Measurements from ENCODE around the gene TIAM2. TPM values are rescaled to one million over a fixed set of nuclear protein-coding genes. Genes with fewer than 3 reads are reported as not detected.

The TIAM2 gene
- polyA plus RNA-seq, 4 donors = 7.8 to 34.4 (median 17.3) TPM

GRCh38 chr6:155195903-155196302 is 200.8 kb downstream of the TIAM2 start:
- Histone ChIP-seq H3K4me1 (ENCODE audit: control insufficient read depth in 3 of 3, insufficient read depth in 2 of 3, low read depth in 1 of 3, low read length in 2 of 3) (no peaks in the 10 kb centered on the region), H3K27ac (ENCODE audit: low read depth in 1 of 3, low read length in 2 of 3) (no peak overlapping the region), H3K27me3 (ENCODE audit: control insufficient read depth in 3 of 3, insufficient read depth in 3 of 3, low read length in 3 of 3) (no peaks in the 10 kb centered on the region), H3K36me3 (ENCODE audit: control insufficient read depth in 3 of 3, insufficient read depth in 2 of 3, low read depth in 1 of 3, low read length in 3 of 3) (peaks cover 0 to 14% (median 8%) of the 10 kb centered on the region in 3 donors), H3K9me3 (ENCODE audit: control insufficient read depth in 2 of 2, insufficient read depth in 1 of 2, low read depth in 1 of 2, low read length in 1 of 2) (no peaks in the 10 kb centered on the region), H3K4me3 (ENCODE audit: low read depth in 1 of 3, low read length in 3 of 3) (no peak overlapping the region)
- DNase-seq (no peak), FAIRE-seq (no peak)
- 94 to 95% (median 95%) methylated on average over 7 of the region's 7 CpGs for WGBS, 3 donors

GRCh38 chr6:155196911-155197310 is 201.8 kb downstream of the TIAM2 start:
- Histone ChIP-seq H3K4me1 (ENCODE audit: control insufficient read depth in 3 of 3, insufficient read depth in 2 of 3, low read depth in 1 of 3, low read length in 2 of 3) (peaks cover 0 to 4% (median 0%) of the 10 kb centered on the region in 3 donors), H3K27ac (ENCODE audit: low read depth in 1 of 3, low read length in 2 of 3) (no peak overlapping the region), H3K4me3 (ENCODE audit: low read depth in 1 of 3, low read length in 3 of 3) (no peak overlapping the region), H3K36me3 (ENCODE audit: control insufficient read depth in 3 of 3, insufficient read depth in 2 of 3, low read depth in 1 of 3, low read length in 3 of 3) (peaks cover 0 to 14% (median 8%) of the 10 kb centered on the region in 3 donors), H3K27me3 (ENCODE audit: control insufficient read depth in 3 of 3, insufficient read depth in 3 of 3, low read length in 3 of 3) (no peaks in the 10 kb centered on the region), H3K9me3 (ENCODE audit: control insufficient read depth in 2 of 2, insufficient read depth in 1 of 2, low read depth in 1 of 2, low read length in 1 of 2) (no peaks in the 10 kb centered on the region)
- no peak for FAIRE-seq
- WGBS, 3 donors = 77 to 91% (median 90%) methylated on average over 2 of the region's 2 CpGs
- no peak for DNase-seq

GRCh38 chr6:155197932-155198331 is 202.8 kb downstream of the TIAM2 start:
- Histone ChIP-seq H3K36me3 (ENCODE audit: control insufficient read depth in 3 of 3, insufficient read depth in 2 of 3, low read depth in 1 of 3, low read length in 3 of 3) (peaks cover 0 to 12% (median 7%) of the 10 kb centered on the region in 3 donors), H3K4me3 (ENCODE audit: low read depth in 1 of 3, low read length in 3 of 3) (no peak overlapping the region), H3K27ac (ENCODE audit: low read depth in 1 of 3, low read length in 2 of 3) (no peak overlapping the region), H3K4me1 (ENCODE audit: control insufficient read depth in 3 of 3, insufficient read depth in 2 of 3, low read depth in 1 of 3, low read length in 2 of 3) (peaks cover 0 to 4% (median 0%) of the 10 kb centered on the region in 3 donors), H3K27me3 (ENCODE audit: control insufficient read depth in 3 of 3, insufficient read depth in 3 of 3, low read length in 3 of 3) (no peaks in the 10 kb centered on the region), H3K9me3 (ENCODE audit: control insufficient read depth in 2 of 2, insufficient read depth in 1 of 2, low read depth in 1 of 2, low read length in 1 of 2) (no peaks in the 10 kb centered on the region)
- 90 to 95% (median 93%) methylated on average over 2 of the region's 2 CpGs for WGBS, 3 donors
- FAIRE-seq (no peak), DNase-seq (no peak)

- Histone ChIP-seq H3K36me3 (ENCODE audit: control insufficient read depth in 3 of 3, insufficient read depth in 2 of 3, low read depth in 1 of 3, low read length in 3 of 3) (peaks cover 0 to 8% (median 6%) of the 10 kb centered on the region in 3 donors), H3K4me1 (ENCODE audit: control insufficient read depth in 3 of 3, insufficient read depth in 2 of 3, low read depth in 1 of 3, low read length in 2 of 3) (peaks cover 0 to 4% (median 0%) of the 10 kb centered on the region in 3 donors), H3K27ac (ENCODE audit: low read depth in 1 of 3, low read length in 2 of 3) (no peak overlapping the region), H3K27me3 (ENCODE audit: control insufficient read depth in 3 of 3, insufficient read depth in 3 of 3, low read length in 3 of 3) (no peaks in the 10 kb centered on the region), H3K4me3 (ENCODE audit: low read depth in 1 of 3, low read length in 3 of 3) (no peak overlapping the region), H3K9me3 (ENCODE audit: control insufficient read depth in 2 of 2, insufficient read depth in 1 of 2, low read depth in 1 of 2, low read length in 1 of 2) (no peaks in the 10 kb centered on the region)
- FAIRE-seq (no peak), DNase-seq (no peak)
- 78 to 92% (median 81%) methylated on average over 2 of the region's 2 CpGs for WGBS, 3 donors
Measured at GRCh38 chr6:155200012-155200411, 204.9 kb downstream of the TIAM2 start.

- peak; percentile 49 for FAIRE-seq
- Histone ChIP-seq H3K4me1 (ENCODE audit: control insufficient read depth in 3 of 3, insufficient read depth in 2 of 3, low read depth in 1 of 3, low read length in 2 of 3) (peaks cover 0 to 4% (median 0%) of the 10 kb centered on the region in 3 donors), H3K27ac (ENCODE audit: low read depth in 1 of 3, low read length in 2 of 3) (peak overlapping the region in 2 of 3 donors; percentile 49 to 66), H3K36me3 (ENCODE audit: control insufficient read depth in 3 of 3, insufficient read depth in 2 of 3, low read depth in 1 of 3, low read length in 3 of 3) (peaks cover 0 to 7% (median 6%) of the 10 kb centered on the region in 3 donors), H3K4me3 (ENCODE audit: low read depth in 1 of 3, low read length in 3 of 3) (no peak overlapping the region), H3K9me3 (ENCODE audit: control insufficient read depth in 2 of 2, insufficient read depth in 1 of 2, low read depth in 1 of 2, low read length in 1 of 2) (no peaks in the 10 kb centered on the region), H3K27me3 (ENCODE audit: control insufficient read depth in 3 of 3, insufficient read depth in 3 of 3, low read length in 3 of 3) (no peaks in the 10 kb centered on the region)
- WGBS, 3 donors = 54 to 66% (median 57%) methylated on average over 7 of the region's 7 CpGs
- peak; percentile 47 to 72 for DNase-seq
Measured at GRCh38 chr6:155201461-155202226, 206.5 kb downstream of the TIAM2 start.

GRCh38 chr6:155207223-155207622 is 212.1 kb downstream of the TIAM2 start:
- Histone ChIP-seq H3K9me3 (ENCODE audit: control insufficient read depth in 2 of 2, insufficient read depth in 1 of 2, low read depth in 1 of 2, low read length in 1 of 2) (no peaks in the 10 kb centered on the region), H3K27me3 (ENCODE audit: control insufficient read depth in 3 of 3, insufficient read depth in 3 of 3, low read length in 3 of 3) (no peaks in the 10 kb centered on the region), H3K27ac (ENCODE audit: low read depth in 1 of 3, low read length in 2 of 3) (no peak overlapping the region), H3K4me3 (ENCODE audit: low read depth in 1 of 3, low read length in 3 of 3) (no peak overlapping the region), H3K36me3 (ENCODE audit: control insufficient read depth in 3 of 3, insufficient read depth in 2 of 3, low read depth in 1 of 3, low read length in 3 of 3) (peaks cover 0 to 20% (median 3%) of the 10 kb centered on the region in 3 donors), H3K4me1 (ENCODE audit: control insufficient read depth in 3 of 3, insufficient read depth in 2 of 3, low read depth in 1 of 3, low read length in 2 of 3) (no peaks in the 10 kb centered on the region)
- FAIRE-seq (no peak), DNase-seq (no peak)
- 86 to 93% (median 90%) methylated on average over 5 of the region's 5 CpGs for WGBS, 3 donors

- H3K27ac ChIP-seq (ENCODE audit: low read depth in 1 of 3, low read length in 2 of 3) = no peak overlapping the region
- FAIRE-seq = no peak
- no peak overlapping the region for H3K4me3 ChIP-seq (ENCODE audit: low read depth in 1 of 3, low read length in 3 of 3)
- DNase-seq = no peak
- no peaks in the 10 kb centered on the region for H3K4me1 ChIP-seq (ENCODE audit: control insufficient read depth in 3 of 3, insufficient read depth in 2 of 3, low read depth in 1 of 3, low read length in 2 of 3)
- H3K9me3 ChIP-seq (ENCODE audit: control insufficient read depth in 2 of 2, insufficient read depth in 1 of 2, low read depth in 1 of 2, low read length in 1 of 2) = no peaks in the 10 kb centered on the region
- peaks cover 0 to 36% (median 5%) of the 10 kb centered on the region in 3 donors for H3K36me3 ChIP-seq (ENCODE audit: control insufficient read depth in 3 of 3, insufficient read depth in 2 of 3, low read depth in 1 of 3, low read length in 3 of 3)
- no peaks in the 10 kb centered on the region for H3K27me3 ChIP-seq (ENCODE audit: control insufficient read depth in 3 of 3, insufficient read depth in 3 of 3, low read length in 3 of 3)
- 82 to 94% (median 91%) methylated on average over 3 of the region's 3 CpGs for WGBS, 3 donors
Measured at GRCh38 chr6:155212106-155212505, 217.0 kb downstream of the TIAM2 start.

GRCh38 chr6:155212616-155213380 is 217.7 kb downstream of the TIAM2 start:
- H3K4me1 ChIP-seq (ENCODE audit: control insufficient read depth in 3 of 3, insufficient read depth in 2 of 3, low read depth in 1 of 3, low read length in 2 of 3) = no peaks in the 10 kb centered on the region
- DNase-seq = no peak
- H3K9me3 ChIP-seq (ENCODE audit: control insufficient read depth in 2 of 2, insufficient read depth in 1 of 2, low read depth in 1 of 2, low read length in 1 of 2) = no peaks in the 10 kb centered on the region
- FAIRE-seq = no peak
- H3K27ac ChIP-seq (ENCODE audit: low read depth in 1 of 3, low read length in 2 of 3) = no peak overlapping the region
- no peak overlapping the region for H3K4me3 ChIP-seq (ENCODE audit: low read depth in 1 of 3, low read length in 3 of 3)
- peaks cover 0 to 32% (median 5%) of the 10 kb centered on the region in 3 donors for H3K36me3 ChIP-seq (ENCODE audit: control insufficient read depth in 3 of 3, insufficient read depth in 2 of 3, low read depth in 1 of 3, low read length in 3 of 3)
- 91 to 95% (median 94%) methylated on average over 16 of the region's 16 CpGs for WGBS, 3 donors
- H3K27me3 ChIP-seq (ENCODE audit: control insufficient read depth in 3 of 3, insufficient read depth in 3 of 3, low read length in 3 of 3) = no peaks in the 10 kb centered on the region
